Breast epithelium (tissue), 3 donors: ENCODE data around the gene CDK18.

ENCODE experiments used
- CTCF ChIP-seq, 3 donors: fragments of 450-650 bp; IDR thresholded peaks; one replicate each; pipeline ENCODE4 v1.5.1; 2016 to 2017; ENCODE audit warnings: antibody characterized with exemption in 3 of 3, mild to moderate bottlenecking in 3 of 3, moderate library complexity in 3 of 3
- POLR2A ChIP-seq: fragments of 450-650 bp; IDR thresholded peaks from one replicate; pipeline ENCODE4 v1.6.1; 2016; ENCODE audit warnings: antibody characterized with exemption, mild to moderate bottlenecking, moderate library complexity

GRCh38 chr1:205504311-205505075 lies at the start of gene CDK18:
- TF ChIP-seq CTCF (IDR thresholded peaks at IDR 0.05) (no peak), POLR2A (no peak)
